Neural progenitor cell (in vitro differentiated cells): ENCODE results near the gene HTRA2. TPM values are rescaled to one million over a fixed set of nuclear protein-coding genes. Genes with fewer than 3 reads are reported as not detected.

ENCODE experiments used
- DNase-seq: peaks from one replicate; pipeline ENCODE4 v3.0.0-alpha.2; 2016; ENCODE audit warnings: low spot score
- H2AFZ ChIP-seq: fragments of 200-600 bp; sonication (generic); replicated peaks from 2 replicates; pipeline ENCODE4 v1.6.1; 2016; ENCODE audit warnings: antibody characterized with exemption
- H3F3A ChIP-seq: fragments of 200-600 bp; sonication (generic); 2 replicates; pipeline ENCODE4 v1.6.1; 2016; ENCODE audit warnings: antibody characterized with exemption, low read depth
- H3K27ac ChIP-seq: fragments of 200-600 bp; sonication (generic); 2 replicates; pipeline ENCODE4 v1.5.1; 2016; ENCODE audit warnings: mild to moderate bottlenecking
- H3K27me3 ChIP-seq: fragments of 200-600 bp; sonication (generic); 2 replicates; pipeline ENCODE4 v1.6.1; 2016; ENCODE audit warnings: mild to moderate bottlenecking, moderate library complexity
- H3K36me3 ChIP-seq: fragments of 200-600 bp; sonication (generic); 2 replicates; pipeline ENCODE4 v1.5.1; 2016
- H3K4me1 ChIP-seq: fragments of 200-600 bp; sonication (generic); 2 replicates; pipeline ENCODE4 v1.6.1; 2016; ENCODE audit warnings: mixed run types
- H3K4me2 ChIP-seq: fragments of 200-600 bp; sonication (generic); 2 replicates; pipeline ENCODE4 v1.6.1; 2016
- H3K4me3 ChIP-seq: fragments of 200-600 bp; sonication (generic); 2 replicates; pipeline ENCODE4 v1.5.1; 2016
- H3K79me2 ChIP-seq: fragments of 200-600 bp; sonication (generic); 2 replicates; pipeline ENCODE4 v1.6.1; 2016; ENCODE audit warnings: low read depth
- H3K9ac ChIP-seq: fragments of 200-600 bp; sonication (generic); 2 replicates; pipeline ENCODE4 v1.6.1; 2016
- H3K9me3 ChIP-seq: fragments of 200-600 bp; sonication (generic); 2 replicates; pipeline ENCODE4 v1.5.1; 2016; ENCODE audit warnings: low read depth
- H4K20me1 ChIP-seq: fragments of 200-600 bp; sonication (generic); 2 replicates; pipeline ENCODE4 v1.6.1; 2016; ENCODE audit warnings: low read depth
- H3K27ac Mint-ChIP-seq: 3 replicates; pipeline ENCODE4 v1.8.0; 2021; ENCODE audit warnings: mixed read lengths
- H3K27me3 Mint-ChIP-seq: 2 replicates; pipeline ENCODE4 v1.8.0; 2022; ENCODE audit warnings: low read depth, mild to moderate bottlenecking, inconsistent platforms, moderate library complexity, mixed read lengths; ENCODE audit not compliant: insufficient read depth
- H3K36me3 Mint-ChIP-seq: 3 replicates; pipeline ENCODE4 v1.8.0; 2021; ENCODE audit warnings: mixed read lengths
- H3K4me1 Mint-ChIP-seq: 3 replicates; pipeline ENCODE4 v1.8.0; 2021; ENCODE audit warnings: mixed read lengths
- H3K4me3 Mint-ChIP-seq: 3 replicates; pipeline ENCODE4 v1.8.0; 2021; ENCODE audit warnings: mild to moderate bottlenecking, moderate library complexity, mixed read lengths
- H3K9me3 Mint-ChIP-seq: 3 replicates; pipeline ENCODE4 v1.8.0; 2020; ENCODE audit warnings: mixed read lengths
- EZH2 ChIP-seq: fragments of 200-600 bp; sonication (generic); IDR thresholded peaks from 2 replicates; pipeline ENCODE4 v1.6.1; 2017; ENCODE audit warnings: antibody characterized with exemption, mild to moderate bottlenecking, moderate library complexity
- EZH2phosphoT487 ChIP-seq: fragments of 200-600 bp; sonication (generic); IDR thresholded peaks from 2 replicates; pipeline ENCODE4 v1.6.1; 2017; ENCODE audit warnings: antibody characterized with exemption
- total RNA-seq: library from RNA; depleted of rRNA; stranded (reverse); fragments of >200 nt; gene quantifications from 2 replicates; pipeline ENCODE4 v1.2.3, GENCODE V29; 2015; ENCODE audit warnings: low replicate concordance
- TF ChIP-seq, protein P1 (sequence below): fragments of 200-600 bp; sonication (generic); IDR thresholded peaks from 2 replicates; pipeline ENCODE4 v1.5.1; 2017; ENCODE audit warnings: antibody characterized with exemption, mild to moderate bottlenecking

Gene HTRA2
- total RNA-seq, 1 donor from 2014 or later = 18.5 TPM

DNA sequence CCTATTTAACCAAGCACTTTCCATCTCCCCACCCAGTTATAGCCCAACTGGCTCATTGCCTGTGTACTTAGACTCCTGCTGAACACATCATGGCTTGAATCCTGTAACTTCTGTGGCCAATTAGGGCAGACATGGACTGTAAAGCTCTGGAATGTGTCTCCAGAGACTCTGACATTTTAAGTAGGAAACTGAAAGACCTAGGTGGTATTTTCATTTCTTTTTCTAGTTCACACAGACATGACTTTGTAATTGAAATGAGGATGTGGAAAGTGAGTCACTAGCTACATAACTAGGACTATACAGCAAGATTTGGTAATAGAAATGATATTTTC is 37.0 kb downstream of the HTRA2 start:
- Histone ChIP-seq H3K4me2 (no peak overlapping the region), H3K9me3 (no peaks in the 10 kb centered on the region), H3K9ac (no peak overlapping the region), H3K79me2 (no peaks in the 10 kb centered on the region), H4K20me1 (no peaks in the 10 kb centered on the region), H3F3A (no peaks in the 10 kb centered on the region), H3K27me3 (peaks cover 33% of the 10 kb centered on the region), H3K36me3 (no peaks in the 10 kb centered on the region), H2AFZ (no peak overlapping the region), H3K27ac (no peak overlapping the region), H3K4me1 (no peaks in the 10 kb centered on the region), H3K4me3 (no peak overlapping the region)
- Mint-ChIP-seq H3K27me3 (peaks cover 7% of the 10 kb centered on the region), H3K9me3 (no peaks in the 10 kb centered on the region), H3K36me3 (no peaks in the 10 kb centered on the region), H3K4me3 (no peak overlapping the region), H3K27ac (no peak overlapping the region), H3K4me1 (peaks cover 2% of the 10 kb centered on the region)
- DNase-seq = no peak
- TF ChIP-seq, protein P1, sequence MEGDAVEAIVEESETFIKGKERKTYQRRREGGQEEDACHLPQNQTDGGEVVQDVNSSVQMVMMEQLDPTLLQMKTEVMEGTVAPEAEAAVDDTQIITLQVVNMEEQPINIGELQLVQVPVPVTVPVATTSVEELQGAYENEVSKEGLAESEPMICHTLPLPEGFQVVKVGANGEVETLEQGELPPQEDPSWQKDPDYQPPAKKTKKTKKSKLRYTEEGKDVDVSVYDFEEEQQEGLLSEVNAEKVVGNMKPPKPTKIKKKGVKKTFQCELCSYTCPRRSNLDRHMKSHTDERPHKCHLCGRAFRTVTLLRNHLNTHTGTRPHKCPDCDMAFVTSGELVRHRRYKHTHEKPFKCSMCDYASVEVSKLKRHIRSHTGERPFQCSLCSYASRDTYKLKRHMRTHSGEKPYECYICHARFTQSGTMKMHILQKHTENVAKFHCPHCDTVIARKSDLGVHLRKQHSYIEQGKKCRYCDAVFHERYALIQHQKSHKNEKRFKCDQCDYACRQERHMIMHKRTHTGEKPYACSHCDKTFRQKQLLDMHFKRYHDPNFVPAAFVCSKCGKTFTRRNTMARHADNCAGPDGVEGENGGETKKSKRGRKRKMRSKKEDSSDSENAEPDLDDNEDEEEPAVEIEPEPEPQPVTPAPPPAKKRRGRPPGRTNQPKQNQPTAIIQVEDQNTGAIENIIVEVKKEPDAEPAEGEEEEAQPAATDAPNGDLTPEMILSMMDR = no peak
- no peak for TF ChIP-seq EZH2phosphoT487
- no peak for TF ChIP-seq EZH2

DNA sequence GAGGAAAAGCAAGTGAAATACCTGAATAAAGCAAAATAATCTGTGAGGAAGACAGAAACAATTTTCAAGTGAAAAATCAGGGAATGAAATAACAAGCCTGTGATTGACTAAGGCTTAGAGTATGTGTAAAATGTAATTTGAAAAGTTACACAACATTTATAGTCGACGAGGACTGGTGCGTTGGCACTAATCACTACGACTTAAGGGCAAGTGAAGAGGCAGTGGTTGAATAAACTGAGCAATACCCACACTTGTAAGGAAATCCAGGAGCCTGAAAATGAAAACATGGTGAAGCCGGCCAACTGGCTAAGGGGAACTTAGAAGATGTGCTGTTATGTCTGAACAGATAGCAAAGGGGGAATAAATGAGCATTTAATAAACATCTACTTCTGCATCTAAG is 38.1 kb downstream of the HTRA2 start:
- peaks cover 2% of the 10 kb centered on the region for H3K27me3 Mint-ChIP-seq
- Histone ChIP-seq H3K27me3 (peaks cover 22% of the 10 kb centered on the region), H2AFZ (no peak overlapping the region), H3K4me2 (no peak overlapping the region), H3F3A (no peaks in the 10 kb centered on the region), H3K4me3 (no peak overlapping the region), H3K4me1 (no peaks in the 10 kb centered on the region), H4K20me1 (no peaks in the 10 kb centered on the region), H3K79me2 (no peaks in the 10 kb centered on the region), H3K9me3 (no peaks in the 10 kb centered on the region), H3K36me3 (no peaks in the 10 kb centered on the region), H3K9ac (no peak overlapping the region), H3K27ac (no peak overlapping the region)
- H3K27ac Mint-ChIP-seq = no peak overlapping the region
- TF ChIP-seq, protein P1 = no peak
- TF ChIP-seq EZH2 (no peak), EZH2phosphoT487 (no peak)
- no peaks in the 10 kb centered on the region for H3K9me3 Mint-ChIP-seq
- no peak overlapping the region for H3K4me3 Mint-ChIP-seq
- H3K36me3 Mint-ChIP-seq = no peaks in the 10 kb centered on the region
- no peaks in the 10 kb centered on the region for H3K4me1 Mint-ChIP-seq
- no peak for DNase-seq

DNA sequence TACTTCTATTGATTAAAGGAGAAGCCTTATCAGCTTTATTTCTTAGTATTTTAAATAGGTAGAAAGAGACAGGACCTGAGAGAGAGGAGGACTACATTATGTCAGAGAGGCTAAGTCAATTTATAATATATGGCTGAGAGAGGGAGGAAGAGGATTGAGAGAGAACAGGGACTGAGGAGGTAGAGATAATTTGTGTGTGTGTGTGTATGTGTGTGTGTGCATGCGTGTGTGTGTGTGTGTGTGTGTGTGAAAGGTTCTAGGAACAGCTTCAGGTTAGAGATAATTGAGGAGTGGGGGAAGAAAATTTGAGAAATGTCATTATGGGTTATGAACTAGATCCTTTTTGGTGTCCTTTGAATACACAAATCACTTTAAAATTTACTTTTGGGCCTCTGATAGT is 40.0 kb downstream of the HTRA2 start:
- Histone ChIP-seq H3K27me3 (peaks cover 19% of the 10 kb centered on the region), H3K4me3 (no peak overlapping the region), H3K9me3 (no peaks in the 10 kb centered on the region), H3K36me3 (no peaks in the 10 kb centered on the region), H3F3A (no peaks in the 10 kb centered on the region), H2AFZ (no peak overlapping the region), H3K79me2 (no peaks in the 10 kb centered on the region), H4K20me1 (no peaks in the 10 kb centered on the region), H3K27ac (no peak overlapping the region), H3K9ac (no peak overlapping the region), H3K4me2 (no peak overlapping the region), H3K4me1 (no peaks in the 10 kb centered on the region)
- no peaks in the 10 kb centered on the region for H3K9me3 Mint-ChIP-seq
- TF ChIP-seq, protein P1 = no peak
- TF ChIP-seq EZH2 (no peak), EZH2phosphoT487 (no peak)
- no peaks in the 10 kb centered on the region for H3K27me3 Mint-ChIP-seq
- H3K4me1 Mint-ChIP-seq = no peaks in the 10 kb centered on the region
- no peaks in the 10 kb centered on the region for H3K36me3 Mint-ChIP-seq
- H3K4me3 Mint-ChIP-seq = no peak overlapping the region
- no peak overlapping the region for H3K27ac Mint-ChIP-seq
- no peak for DNase-seq

DNA sequence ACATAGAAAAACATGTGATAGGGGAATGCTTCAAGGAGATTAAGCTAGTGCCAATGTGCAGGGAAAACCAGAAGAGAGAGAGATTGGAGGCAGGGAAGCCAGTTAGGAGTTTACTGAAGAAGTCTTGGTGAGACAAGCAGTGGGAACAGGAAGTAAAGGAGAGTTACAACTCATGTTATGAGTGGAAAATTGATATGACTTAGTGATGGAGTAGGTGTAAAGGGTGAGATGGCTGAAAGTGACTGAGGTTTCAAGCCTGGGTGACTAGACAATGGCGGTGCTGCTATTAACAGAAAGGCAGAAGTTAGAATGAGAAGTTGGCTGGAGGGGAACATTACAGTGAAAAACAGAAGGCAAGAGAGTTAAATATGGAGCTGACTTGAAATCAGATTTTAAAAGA is 41.3 kb downstream of the HTRA2 start:
- peaks cover 16% of the 10 kb centered on the region for H3K27me3 ChIP-seq
- H3F3A ChIP-seq = no peaks in the 10 kb centered on the region
- DNase-seq = no peak
- Mint-ChIP-seq H3K9me3 (no peaks in the 10 kb centered on the region), H3K4me3 (no peak overlapping the region), H3K36me3 (no peaks in the 10 kb centered on the region), H3K27ac (no peak overlapping the region), H3K4me1 (no peaks in the 10 kb centered on the region), H3K27me3 (no peaks in the 10 kb centered on the region)
- no peak overlapping the region for H2AFZ ChIP-seq
- no peak overlapping the region for H3K4me3 ChIP-seq
- no peak overlapping the region for H3K27ac ChIP-seq
- no peaks in the 10 kb centered on the region for H3K79me2 ChIP-seq
- no peaks in the 10 kb centered on the region for H4K20me1 ChIP-seq
- H3K4me2 ChIP-seq = no peak overlapping the region
- TF ChIP-seq EZH2phosphoT487 = no peak
- no peak for TF ChIP-seq EZH2
- H3K9ac ChIP-seq = no peak overlapping the region
- H3K36me3 ChIP-seq = no peaks in the 10 kb centered on the region
- H3K9me3 ChIP-seq = no peaks in the 10 kb centered on the region
- no peaks in the 10 kb centered on the region for H3K4me1 ChIP-seq
